Measurements from ENCODE around the gene MCF2L2.

MCF2L2 gene

DNA sequence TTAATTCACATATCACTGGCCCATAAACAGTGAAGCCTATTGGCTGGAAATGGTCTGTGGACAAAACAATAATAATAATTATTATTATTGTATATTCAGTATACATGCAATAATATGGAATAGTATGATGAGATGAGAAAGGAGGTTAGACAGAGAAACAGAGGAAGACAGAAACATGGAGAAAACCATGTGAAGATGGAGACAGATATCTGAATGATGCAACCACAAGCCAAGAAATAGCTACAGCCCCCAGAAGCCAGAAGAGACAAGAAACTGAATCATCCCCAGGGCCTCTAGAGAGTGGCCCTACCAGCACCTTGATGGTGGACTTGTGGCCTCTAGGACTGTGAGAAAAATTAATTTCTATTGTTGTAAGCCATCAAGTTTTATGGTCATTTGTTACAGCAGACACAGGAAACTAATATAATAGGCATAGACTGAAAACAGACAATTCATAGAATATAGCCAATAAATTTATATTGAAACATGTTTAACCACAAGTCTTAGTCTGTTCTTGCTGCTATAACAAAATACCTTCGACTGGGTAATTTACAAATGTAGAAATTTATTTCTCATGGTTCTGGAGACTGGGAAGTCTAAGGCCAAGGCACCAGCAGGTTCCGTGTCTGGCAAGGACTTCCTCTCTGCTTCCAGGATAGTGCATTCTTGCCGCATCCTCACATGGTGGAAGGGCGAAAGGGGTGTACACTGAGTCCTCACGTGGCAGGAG, 31.6 kb downstream of the MCF2L2 start:
- DNase-seq (ENCODE audit: low read depth in 2 of 2) = no peak

DNA sequence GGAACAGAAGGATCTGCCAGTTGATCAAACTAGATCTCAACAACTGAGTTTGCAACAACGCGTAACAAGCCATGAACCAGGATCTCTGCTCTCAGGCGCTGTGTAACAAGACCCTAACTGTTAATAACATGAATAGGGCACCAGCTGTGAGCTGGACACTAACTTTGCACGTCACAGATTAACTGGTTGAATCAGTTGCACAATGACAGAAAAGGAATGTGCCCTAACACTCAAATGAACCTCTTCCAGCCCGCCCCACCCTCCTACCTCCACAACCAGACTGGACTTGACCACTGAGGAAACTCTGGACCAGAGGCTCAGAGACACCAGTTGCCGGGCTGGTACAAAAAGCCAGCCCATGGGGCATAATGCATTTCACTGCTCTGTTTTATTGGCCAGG, 34.3 kb downstream of the MCF2L2 start:
- no peak for DNase-seq (ENCODE audit: low read depth in 2 of 2)

DNA sequence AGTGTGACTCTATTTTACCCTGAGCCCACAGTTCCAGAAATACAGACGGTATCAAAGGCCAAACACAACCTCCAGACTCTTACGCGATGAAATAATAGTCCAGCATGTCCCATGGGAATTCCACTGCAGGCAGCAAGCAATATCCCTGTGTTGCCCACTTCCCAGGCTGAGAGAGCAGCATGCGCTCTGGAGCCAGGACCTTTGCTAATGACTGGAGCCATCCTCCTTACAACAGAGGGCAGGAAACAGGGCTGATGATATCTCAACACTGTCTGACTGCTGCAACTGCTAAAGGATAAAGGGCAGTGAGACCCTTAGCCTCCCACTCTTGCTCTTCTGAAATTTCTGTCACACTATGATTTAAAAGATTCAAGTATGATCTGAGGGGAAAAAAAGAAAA, 34.8 kb downstream of the MCF2L2 start:
- no peak for DNase-seq (ENCODE audit: low read depth in 2 of 2)

DNA sequence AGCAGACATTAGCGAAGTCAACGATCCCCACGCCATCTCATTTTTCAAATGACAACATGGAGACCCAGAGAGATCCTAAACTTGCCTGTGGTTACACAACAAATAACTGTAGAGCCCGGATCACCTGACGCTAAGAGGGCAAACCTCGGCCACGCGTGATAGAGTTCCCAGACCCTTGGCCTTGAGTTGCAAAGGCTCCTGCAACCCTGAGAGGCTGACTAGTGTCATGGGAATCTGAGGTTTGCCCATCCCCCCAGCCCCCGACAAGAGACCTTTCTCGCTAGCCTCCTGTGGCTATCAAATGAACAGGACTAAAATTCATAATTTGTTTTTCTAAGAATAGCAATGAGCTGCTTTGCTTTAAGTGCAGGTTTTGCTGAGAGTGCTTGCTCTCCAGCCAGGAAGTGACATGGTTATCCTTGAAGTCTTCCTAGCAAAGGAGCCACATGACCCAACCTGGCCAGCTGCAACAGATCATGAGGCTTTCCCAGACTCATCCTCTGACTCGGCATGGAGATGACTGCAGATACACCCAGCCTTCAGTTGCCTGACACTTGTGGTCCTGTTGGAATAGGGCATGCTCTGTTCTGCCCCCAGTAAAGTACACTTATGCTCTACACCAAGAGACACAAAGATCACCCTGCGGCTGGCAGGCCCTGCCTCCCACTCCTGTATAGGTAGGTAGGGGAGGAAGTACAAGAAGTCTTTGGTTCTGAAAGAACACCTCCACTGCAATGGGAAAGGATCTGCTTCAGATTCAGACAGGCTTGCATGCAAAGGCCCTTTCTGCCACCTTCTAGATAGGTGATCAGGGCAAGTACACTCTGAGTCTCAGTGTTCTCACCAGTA, 36.0 kb downstream of the MCF2L2 start:
- DNase-seq (ENCODE audit: low read depth in 2 of 2) = no peak

DNA sequence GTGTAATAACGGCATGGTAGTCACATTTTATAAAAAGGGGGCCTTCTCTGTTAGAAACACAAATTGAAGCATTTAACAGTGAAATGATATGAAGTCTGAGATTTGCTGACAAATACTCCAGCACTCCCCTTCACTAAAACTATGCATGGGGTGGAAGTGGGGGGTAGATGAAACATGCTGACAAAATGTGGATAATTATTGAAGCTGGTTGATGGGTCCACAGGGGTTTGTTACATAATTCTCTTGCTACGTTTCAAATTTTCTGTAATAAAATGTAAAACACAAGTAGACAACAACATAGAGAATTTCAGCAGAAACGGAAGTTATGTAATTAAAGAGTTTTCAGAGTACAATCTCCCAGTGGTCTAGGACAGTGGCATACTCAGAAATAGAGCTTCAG, 37.0 kb downstream of the MCF2L2 start:
- DNase-seq (ENCODE audit: low read depth in 2 of 2) = no peak

DNA sequence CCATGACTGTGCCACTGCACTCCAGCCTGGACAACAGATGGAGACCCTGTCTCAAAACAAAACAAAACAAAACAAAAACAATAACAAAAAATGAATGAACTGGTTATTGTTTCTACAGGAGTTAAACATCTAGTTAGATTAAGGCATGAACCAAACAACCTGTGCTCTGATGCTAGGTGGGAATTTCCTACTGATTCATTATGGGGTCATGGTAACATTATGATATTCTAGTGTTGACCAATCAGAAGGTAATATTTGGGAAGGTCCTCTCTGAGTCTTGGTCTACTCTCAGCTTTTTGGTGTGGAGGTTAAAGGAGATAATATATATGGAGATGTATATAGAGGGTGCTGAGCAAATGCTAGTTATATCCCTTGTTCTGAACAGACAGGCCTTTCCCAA, 37.6 kb downstream of the MCF2L2 start:
- DNase-seq (ENCODE audit: low read depth in 2 of 2) = no peak

DNA sequence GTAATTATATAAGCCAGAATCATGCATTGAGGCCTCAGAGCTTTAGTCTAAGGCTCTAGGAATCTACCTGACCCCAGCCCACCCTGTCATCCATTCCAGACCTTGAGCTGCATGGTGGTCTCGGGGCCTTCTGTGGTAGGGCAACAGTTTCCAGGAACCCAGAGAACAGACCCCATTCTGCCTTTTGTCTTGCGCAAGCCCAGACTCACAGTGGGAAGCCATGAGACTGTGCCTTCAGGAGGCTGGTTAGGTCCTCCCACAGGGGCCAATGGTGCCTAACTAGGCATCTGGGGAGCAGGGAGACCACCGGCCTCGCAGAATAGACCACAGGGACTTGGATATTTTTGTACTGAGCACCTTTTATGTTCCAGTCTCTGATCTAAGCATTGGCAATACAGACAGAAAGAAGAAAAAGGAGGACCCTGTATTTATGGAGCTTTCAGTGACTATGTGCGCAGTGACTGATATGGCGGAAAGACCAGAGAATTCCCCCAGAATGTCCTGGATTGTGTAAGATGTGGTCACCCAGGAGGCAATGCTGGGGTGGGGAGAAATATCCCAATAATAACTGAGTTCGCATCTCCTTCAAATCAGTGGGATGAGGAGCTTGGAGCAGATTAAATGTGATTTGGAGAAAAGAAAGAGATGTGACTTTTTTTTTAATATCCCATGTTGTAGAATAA, 40.1 kb downstream of the MCF2L2 start:
- DNase-seq (ENCODE audit: low read depth in 2 of 2) = no peak

DNA sequence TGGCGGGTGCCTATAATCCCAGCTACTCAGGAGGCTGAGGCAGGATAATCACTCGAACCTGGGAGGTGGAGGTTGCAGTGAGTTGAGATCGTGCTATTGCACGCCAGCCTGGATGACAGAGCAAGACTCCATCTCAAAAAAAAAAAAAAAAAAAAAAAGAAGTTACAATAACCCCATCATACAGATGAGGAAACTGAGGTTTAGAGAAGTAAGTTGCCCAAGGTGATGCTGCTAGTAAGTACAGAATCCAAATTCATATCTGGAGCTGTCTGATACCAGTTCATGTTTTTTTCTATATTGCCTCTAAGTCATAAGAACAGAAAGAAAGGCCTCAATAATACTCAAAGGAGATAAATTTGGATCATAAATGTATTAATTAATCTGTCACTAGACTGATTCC, 40.6 kb downstream of the MCF2L2 start:
- no peak for DNase-seq (ENCODE audit: low read depth in 2 of 2)

DNA sequence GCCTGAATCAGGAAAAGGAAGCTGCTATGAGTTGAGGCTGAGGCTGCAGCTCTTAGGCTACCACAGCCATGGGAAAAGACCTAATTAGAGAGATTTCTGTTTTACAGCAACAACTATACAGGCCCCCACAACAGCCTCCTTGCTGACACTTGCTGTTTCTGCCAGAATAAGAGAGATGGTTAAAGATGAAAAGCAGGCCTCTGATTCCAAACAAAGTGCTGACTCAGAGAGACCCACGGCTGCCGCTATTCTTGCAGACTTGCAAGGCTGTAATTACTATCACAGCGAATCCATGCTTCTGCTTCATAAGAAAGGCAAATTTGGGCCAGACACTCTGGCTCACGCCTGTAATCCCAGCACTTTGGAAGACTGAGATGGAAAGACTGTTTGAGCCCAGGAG, 41.8 kb downstream of the MCF2L2 start:
- DNase-seq (ENCODE audit: low read depth in 2 of 2) = no peak

DNA sequence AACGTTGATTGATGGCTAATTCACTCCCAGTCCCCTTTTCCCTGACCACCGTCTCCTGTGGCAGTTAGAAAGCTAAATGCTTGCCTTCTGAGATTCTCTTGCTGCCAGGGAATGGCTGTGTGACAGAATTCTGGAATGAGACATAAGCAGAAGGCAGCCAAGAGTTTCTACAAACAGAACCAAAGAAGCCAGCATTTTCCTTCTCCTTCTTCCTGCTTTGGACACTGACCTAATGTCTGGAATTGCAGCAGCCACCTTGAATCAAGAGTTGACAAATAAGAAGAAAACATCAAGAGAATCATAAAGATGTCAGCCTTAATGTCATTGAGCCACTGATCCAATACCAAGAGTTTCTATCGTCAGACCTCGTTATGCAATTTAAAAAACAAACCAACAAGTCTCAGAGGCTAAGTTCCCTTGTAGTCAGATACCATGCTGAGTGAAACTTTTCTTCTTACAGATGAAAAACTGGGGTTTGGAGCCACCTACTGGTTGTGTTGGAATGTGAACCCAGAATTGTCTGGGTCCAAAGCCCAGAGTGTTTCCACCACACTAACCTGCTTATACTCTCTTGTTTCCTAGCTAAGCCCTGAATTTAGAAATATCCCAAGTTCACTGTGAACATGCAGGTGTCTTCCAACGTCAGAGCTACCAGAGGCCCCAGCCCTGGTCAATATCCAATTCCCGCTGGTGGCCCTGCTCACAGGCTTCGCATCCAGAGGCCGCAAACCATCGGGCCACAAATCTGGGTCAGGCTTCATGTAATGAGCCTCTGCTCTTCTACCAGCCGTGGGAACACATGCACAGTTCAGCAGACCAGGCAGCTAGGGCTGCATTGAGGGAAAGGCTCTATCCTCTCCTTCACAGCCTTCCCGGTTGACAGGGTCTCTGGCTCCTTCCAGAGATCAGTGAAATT, 42.5 kb downstream of the MCF2L2 start:
- DNase-seq (ENCODE audit: low read depth in 2 of 2) = peak; percentile 23 to 44

DNA sequence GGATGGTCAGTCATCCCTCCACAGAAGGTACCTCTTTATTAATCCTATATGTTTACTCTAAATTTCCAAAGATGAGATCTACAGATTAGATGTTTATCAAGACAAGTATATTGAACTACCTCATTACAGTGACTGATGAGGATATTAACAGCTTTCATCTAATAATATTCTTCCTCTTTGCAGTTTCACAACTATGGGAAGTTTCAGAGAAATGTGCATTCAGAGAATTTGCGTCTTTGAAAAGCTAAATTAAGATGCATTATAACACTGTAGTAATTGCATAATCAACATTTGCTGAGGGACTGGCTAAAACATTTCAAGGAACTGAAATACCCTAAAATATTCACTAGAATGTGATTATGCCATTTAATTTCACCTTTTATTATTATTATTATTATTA, 46.7 kb downstream of the MCF2L2 start:
- DNase-seq (ENCODE audit: low read depth in 2 of 2) = no peak

DNA sequence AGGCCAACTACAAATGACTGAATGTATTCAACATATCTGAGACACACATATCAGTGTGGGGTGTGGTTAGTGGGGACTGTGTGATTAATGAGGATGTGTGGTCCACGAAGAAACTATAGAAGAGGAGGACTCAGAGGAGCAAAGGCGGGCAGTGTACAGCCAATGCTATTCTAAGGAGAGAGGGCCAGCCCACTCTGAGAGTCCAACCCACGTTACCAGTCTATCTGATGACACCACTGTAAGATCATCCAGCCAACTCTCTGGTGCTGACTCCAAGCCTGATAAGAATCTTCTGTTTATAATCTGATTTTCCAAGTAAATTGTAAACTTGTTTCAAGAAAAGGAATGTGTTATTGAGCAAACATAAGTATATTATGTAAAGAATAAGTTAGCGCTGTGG, 47.2 kb downstream of the MCF2L2 start:
- no peak for DNase-seq (ENCODE audit: low read depth in 2 of 2)

DNA sequence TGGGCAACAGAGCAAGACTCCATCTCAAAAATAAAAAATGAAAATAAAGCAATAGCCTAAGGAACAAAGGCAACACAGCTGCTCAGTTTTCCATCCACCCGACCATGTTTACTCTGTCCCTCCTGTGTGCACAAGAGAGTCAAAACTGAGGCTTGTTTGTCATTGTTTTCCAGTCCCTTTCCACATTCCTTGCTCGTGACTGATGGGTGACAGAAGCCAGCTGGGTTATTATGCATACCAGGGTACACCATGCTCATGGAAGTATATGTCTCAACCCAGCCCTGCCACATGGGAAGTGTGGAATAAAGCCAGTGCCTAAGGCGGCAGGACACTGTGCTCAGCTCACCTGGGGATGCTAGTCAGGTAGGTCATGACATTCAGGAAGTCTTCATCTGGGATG, 49.5 kb downstream of the MCF2L2 start:
- no peak for DNase-seq (ENCODE audit: low read depth in 2 of 2)

DNA sequence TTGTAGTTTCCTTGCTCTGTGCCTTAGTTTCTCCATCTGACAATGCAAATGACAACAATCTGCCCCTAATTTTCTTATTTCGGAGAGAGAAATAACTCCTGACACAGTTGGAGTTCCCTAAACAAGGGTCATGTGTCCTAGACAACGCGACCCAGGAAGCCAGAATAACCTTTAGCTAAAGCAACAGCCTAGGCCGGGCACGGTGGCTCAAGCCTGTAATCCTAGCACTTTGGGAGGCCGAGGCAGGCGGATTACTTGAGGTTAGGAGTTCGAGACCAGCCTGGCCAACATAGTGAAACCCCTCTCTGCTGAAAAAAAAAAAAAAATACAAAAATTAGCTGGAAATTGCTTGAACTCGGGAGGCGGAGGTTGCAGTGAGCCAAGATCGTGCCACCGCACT, 49.9 kb downstream of the MCF2L2 start:
- no peak for DNase-seq (ENCODE audit: low read depth in 2 of 2)

DNA sequence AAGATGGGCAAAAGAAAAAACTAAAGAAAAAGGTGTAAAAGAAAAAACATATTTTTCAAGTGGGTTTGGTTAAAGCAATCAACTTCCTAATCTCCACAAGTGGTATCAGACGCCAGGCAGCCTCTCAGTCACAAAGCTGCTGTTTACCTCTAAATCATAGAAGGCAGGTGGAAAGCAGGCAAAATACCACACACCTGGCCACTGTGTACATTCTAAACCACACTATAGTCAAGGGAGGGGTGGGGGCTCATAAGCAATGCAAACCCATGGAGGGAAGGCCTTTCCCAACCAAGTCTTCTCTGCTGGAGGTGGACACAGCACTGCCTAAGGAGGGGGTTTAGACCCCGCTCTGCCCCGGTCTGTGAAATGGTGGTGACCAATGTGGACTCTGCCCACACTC, 50.4 kb downstream of the MCF2L2 start:
- no peak for DNase-seq (ENCODE audit: low read depth in 2 of 2)

DNA sequence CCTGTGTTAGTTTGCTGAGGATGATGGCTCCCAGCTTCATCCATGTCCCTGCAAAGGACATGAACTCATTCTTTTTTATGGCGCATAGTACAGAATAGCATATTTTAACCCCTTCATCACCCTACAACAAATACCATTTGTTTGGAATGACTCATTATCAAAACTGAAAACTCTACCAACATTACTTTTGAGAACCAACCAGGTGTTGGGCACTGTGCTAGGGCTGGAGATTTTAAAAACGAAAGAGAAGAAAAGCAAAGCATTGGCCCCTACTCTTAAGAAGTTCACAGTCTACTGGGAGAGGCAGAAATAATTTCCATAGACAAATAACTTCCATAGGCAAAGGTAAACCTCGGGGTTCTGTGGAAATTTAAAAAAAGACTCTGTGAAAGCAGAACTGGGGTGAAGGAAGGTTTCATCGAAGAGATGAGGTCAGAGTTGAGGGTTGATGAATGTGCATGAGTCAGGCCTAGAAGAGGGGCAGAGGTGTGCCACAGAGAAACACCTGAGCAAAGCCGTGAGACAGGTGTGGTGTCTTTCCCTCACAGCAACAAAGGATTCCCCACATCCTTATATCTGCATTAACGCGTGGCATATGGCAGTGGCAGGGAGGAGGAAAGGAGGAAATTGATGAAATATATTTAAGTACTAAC, 51.0 kb downstream of the MCF2L2 start:
- peak in 1 of 2 experiments; percentile 11 for DNase-seq (ENCODE audit: low read depth in 2 of 2)

DNA sequence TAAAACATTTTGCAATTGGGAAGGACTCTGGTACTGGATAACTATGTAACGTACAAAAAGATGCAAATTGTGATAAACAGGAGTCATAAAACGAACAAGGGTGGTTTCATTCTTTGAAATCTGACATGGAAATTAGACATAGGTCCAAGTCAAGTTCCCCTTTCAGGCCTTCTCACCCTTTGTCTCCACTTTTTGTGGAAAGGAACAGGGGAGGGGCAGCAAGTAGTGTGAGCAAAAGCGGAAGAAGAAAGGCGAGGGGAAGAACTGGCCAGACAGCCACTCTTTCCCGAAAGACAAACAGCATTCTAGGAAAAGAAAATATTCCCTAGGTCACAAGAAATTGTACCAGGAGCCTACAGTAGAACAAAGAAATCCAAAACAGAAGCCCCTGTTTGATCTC, 52.6 kb downstream of the MCF2L2 start:
- no peak for DNase-seq (ENCODE audit: low read depth in 2 of 2)

DNA sequence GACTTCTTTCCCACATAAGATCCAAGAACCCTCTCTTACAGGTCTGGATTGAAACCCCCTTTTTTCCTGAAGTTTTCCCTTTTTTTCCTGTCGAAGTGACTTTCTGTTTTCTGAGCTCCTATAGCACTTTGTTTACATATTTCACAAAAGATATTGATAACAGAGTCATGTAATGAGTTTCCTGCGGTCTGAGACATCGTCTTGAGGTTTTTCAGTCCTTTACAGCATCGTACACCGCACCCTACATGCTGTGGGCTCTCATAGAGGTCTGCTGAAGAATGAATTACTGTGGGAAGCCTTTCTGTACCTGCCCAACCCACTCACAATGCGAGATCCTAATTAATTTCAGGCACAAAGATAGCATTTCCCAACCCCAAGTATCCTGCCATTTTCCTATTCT, 53.1 kb downstream of the MCF2L2 start:
- DNase-seq (ENCODE audit: low read depth in 2 of 2) = no peak

DNA sequence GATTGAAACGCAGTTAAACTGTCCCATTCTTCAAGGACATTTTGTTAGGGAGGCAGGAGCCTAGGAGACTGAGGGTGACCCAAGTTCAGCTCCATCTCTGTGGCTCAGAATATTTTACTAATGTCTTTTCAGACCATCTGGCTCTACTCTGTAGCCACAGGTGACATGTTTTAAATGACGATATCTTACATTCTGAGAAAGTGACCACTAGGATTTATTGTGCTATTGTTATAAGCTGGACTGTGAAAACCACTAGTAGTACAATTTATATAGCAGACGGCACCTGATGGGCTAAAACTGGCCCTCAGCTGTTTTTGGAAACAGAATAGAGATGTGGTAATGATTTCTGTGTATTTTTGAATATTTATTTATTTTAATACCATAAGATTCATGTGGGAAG, 55.5 kb downstream of the MCF2L2 start:
- no peak for DNase-seq (ENCODE audit: low read depth in 2 of 2)

DNA sequence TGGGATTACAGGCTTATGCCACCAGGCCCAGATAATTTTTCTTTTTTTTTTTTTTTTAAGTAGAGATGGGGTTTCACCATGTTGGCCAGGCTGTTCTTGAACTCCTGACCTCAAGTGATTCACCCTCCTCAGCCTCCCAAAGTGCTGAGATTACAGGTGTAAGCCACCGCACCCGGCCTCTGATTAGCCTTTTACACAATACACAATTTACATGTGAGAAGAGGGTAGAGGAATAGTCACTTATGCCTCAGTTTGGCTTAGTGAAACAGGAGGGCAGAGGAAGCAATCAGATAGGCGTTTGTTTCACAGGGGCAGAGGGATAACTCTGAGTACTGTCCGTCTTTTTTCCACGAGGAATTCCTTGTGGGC, 56.8 kb downstream of the MCF2L2 start:
- peak in 1 of 2 experiments; percentile 13 for DNase-seq (ENCODE audit: low read depth in 2 of 2)

DNA sequence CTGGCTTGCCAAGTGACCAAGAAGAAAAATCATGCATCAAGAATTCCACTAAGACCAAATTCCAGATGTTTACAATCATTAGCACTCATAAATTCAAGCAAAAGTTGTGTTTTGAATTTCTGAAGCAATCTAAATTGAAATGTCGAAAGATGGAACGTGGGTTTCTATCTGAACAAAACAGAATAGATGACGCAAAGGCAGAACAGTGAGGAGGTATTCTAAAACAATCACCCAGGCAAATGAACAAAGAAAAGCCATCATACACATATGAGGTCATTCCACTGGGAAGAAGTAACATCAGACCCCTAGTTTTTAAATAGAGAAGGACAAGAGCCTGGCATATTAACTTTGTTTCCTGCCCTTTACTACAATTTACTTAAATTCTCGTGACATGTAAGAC, 58.0 kb downstream of the MCF2L2 start:
- no peak for DNase-seq (ENCODE audit: low read depth in 2 of 2)

Data from stimulated activated CD4-positive, alpha-beta T cell treated with anti-CD3 and anti-CD28 coated beads, Interleukin-12 subunit alpha, Interleukin-12 subunit beta, amount 100 ng/mL, for 24 hours (primary cell).